Left ventricle myocardium superior (tissue), 1 donor: ENCODE results near the gene USP36. TPM values are rescaled to one million over a fixed set of nuclear protein-coding genes. Genes with fewer than 3 reads are reported as not detected.
"Not testable (repeated sequence)": the region's sequence is repeated elsewhere in the genome, so short reads cannot be mapped to it uniquely, and the experiment has no call there.

Experiments
- ATAC-seq: fragments of 200-7000 bp; cut with Tn5 transposase; one replicate; pipeline ENCODE4 v1.9.1; 2020; ENCODE audit warnings: mild to moderate bottlenecking, moderate library complexity
- DNase-seq: peaks from one replicate; pipeline ENCODE4 v3.0.0-alpha.2; 2020
- intact Hi-C: fragments of 100-400 bp; cut with micrococcal nuclease; formaldehyde crosslinking; loops from one replicate; pipeline ENCODE4 v1.11.0; 2022
- total RNA-seq: library from RNA; stranded (reverse); fragmentation: NEBNext Ultra II Directional; extraction: Animal tissue kit (Norgen Biotek cat#: 25700); gene quantifications from one replicate; pipeline ENCODE4 v1.2.1, GENCODE V29; 2021
- donor health status: DM: no; HTN: yes; CAD: no; lungs with severe emphysema.

The USP36 gene
- total RNA-seq, 1 donor from 2014 or later = 24.7 TPM

DNA sequence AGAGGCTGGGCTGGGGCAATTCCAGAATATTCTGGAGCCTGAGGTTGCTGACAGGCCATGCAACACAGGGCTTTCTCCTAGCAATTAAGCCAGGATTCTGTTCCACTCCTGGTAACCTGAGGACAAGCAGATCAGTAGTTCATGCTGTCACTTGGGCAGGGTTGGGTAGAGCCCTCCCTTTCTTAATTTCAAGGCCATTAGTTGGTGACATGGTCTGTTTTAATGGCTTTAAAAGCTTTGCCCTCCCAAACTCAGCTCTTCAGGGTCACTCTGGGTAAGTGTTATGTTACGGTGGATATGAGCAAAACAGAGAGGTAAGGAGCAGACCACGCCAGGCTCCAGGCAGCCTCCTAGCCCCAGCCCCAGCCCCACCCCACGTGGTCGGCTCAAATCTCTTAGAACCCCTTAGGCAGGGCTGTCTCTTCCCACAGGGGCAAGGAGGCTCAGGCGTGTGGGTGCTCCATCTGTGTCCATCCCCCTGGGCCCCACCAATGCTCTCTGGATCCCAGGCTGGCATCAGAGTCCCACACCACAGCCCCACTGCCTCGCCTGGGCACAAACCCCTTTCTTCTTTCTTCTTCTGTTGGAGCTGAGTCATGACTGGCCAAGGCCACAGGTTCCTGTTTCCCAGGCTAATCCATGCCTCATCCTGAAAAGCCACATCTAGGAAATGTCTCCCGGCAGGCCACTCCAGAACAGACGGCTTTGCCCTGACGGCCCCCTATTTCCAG, 34.9 kb upstream of the USP36 start:
- intact Hi-C loops = no loop called here
- ATAC-seq (no peak), DNase-seq (no peak)

DNA sequence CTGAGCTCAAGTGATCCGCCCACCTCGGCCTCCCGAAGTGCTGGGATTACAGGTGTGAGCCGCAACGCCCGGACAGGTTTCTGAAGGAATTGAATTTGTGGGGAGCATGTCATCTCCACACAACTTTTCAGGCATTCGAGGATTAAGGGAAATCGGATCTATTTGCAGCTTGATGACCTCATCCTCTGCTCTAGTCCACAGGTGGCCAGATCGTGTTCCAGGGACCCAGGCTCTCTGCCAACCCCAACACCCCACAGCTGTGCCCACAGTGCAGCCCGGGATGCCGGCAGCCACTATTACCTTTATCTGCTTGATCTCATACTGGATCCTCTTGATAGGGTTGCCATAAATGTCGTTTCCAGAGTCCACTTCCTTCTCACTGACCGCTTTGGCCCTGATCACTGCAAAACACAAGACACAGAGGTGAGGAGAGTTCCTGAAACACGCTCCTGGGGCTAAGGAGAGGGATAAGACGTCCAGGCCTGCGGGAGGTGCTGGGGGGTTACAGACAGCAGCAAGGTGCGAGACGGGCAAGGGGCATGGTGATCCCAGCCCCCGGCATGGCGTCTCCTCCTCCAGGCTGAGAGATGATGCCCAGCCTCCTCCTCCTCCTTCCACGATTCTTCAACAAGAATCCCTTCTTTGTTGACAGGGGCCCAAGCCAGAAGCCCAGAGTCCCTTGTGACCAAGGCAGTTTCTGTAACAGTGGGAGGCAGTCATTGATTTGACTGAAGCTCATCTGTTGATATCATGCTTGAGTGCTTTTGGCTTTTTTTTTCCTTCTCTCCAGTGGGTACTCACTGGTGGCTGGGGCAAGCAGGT, 33.1 kb upstream of the USP36 start:
- DNase-seq (peak; percentile 66), ATAC-seq (peak; percentile 71)

DNA sequence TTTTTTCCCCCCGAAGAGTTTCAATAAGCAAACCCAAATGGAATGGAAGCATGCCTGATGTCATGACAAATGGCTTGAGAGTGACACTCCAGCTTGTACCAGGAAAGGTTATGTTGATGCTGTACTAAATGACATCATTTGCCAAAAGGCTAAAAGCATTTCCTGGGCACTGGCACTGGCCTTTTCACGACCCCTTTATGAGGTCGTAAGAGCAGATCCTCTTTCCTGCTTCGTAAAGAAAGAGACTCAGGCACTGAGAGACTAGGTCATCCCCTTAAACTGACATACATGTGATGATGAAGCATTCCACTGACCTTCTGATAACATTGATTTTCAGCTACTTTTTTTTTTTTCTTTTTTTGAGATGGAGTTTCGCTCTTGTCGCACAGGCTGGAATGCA, 31.9 kb upstream of the USP36 start:
- intact Hi-C loops = loop anchor here (5.0 kb wide), 1 partner anchor 100 kb away; no protein-coding TSS in a partner anchor
- DNase-seq (no peak), ATAC-seq (no peak)

More for the DNA sequence above, 33.1 kb upstream of the USP36 start:
- intact Hi-C loops = loop anchor here (5.0 kb wide), 1 partner anchor 99 kb away; no protein-coding TSS in a partner anchor

DNA sequence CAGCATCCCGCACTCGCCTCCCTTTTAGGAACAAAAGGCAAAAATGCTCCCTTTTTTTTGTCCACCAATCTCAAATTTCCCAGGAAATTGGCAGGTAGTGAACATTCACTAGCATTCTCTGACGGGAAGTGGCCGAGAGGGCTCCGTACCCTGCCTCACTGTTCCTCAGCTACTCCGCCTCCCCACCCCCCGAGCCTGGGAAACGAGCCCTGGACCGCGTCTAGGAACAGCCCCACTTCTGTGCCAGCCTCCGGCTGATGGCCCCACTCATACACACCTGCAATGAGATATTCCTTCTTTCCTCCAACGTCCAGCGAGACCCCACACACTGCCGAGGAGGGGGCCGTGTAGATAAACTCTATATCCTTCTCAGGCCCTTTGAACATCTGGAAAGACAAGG, 30.0 kb upstream of the USP36 start:
- DNase-seq (no peak), ATAC-seq (no peak)
- intact Hi-C loops = loop anchor here (5.0 kb wide), 1 partner anchor 102 kb away; no protein-coding TSS in a partner anchor

DNA sequence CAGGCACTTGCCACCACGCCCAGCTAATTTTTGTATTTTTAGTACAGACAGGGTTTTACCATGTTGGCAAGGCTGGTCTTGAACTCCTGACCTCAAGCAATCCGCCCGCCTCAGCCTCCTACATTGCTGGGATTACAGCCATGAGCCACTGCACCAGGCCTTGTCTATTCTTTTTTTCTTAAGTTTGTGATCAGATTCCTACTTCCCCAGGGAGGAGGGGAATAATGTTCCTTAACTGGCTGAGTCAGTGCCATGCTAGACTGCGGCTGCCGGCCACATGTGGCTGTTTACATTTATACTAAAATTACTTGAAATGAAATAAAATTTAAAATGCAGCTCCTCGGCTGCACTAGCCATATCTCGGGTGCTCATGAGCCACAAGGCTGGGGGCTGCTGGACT, 27.8 kb upstream of the USP36 start:
- intact Hi-C loops = no loop called here
- DNase-seq (no peak), ATAC-seq (no peak)

DNA sequence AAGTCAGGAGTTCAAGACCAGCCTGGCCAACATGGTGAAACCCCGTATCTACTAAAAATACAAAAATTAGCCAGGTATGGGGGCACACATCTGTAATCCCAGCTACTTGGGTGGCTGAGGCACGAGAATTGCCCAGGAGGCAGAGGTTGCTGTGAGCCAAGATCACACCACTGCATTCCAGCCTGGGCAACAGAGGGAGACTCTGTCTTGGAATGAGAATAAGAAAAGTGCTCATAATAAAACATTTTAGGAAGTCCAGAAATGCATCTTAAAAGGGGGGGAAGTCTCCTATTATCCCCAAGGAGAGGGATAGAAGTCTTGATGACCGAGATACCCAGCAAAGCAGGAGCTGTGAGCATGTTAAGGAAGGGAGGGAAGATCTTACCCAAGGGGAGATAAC, 26.4 kb upstream of the USP36 start:
- not testable (repeated sequence) for ATAC-seq

DNA sequence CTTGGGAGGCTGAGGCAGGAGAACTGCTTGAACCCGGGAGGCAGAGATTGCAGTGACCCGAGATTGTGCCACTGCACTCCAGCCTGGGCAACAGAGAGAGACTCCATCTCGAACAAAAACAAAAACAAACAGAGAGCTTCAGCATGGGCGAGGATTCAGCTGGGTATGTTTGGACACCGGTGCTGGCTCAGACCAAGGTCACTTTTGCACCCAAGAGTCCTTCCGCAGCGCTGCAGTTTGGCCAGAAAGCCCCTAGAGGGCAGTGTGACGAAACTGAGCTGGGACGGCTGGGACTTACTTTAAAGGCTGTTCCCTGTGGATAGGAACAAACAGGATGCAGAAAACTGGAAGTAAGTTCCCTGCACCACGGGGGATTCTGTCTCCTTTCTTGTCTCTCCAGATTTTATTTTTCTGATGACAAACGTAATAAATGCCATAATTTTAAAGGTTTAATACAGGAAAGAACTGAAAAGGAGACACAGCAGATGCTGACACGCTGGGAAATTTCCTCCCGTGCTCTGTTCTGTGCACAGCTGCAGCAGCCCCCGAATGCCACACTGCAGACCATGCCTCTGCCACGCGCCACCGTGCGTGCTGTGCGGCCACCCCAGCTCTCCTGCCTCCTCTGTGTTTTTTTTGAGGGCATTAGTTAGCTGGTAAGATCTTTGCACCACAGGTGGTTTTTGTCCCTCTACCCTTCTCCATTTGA, 25.2 kb upstream of the USP36 start:
- peak; percentile 79 for ATAC-seq
- intact Hi-C loops = no loop called here
- peak; percentile 88 for DNase-seq

More for the DNA sequence above, 26.4 kb upstream of the USP36 start:
- intact Hi-C loops, DNase-seq: not testable (repeated sequence)

DNA sequence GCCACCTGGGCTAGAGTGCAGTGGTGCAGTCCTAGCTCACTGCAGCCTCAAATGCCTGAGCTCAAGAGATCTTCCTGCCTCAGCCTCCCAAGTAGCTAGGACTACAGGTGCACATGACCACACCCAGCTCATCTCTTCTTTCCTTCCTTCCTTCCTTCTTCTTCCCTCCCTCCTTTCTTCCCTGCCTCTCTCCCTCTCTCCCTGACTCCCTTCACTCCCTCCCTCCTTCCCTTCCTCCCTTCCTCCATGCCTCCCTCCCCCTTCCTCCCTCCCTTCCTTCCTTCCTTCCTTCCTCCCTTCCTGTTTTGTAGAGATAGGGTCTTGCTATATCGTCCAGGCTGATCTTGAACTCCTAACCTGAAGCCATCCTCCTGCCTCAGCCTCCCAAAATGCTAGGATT, 23.5 kb upstream of the USP36 start:
- DNase-seq (no peak), ATAC-seq (no peak)
- intact Hi-C loops = no loop called here

DNA sequence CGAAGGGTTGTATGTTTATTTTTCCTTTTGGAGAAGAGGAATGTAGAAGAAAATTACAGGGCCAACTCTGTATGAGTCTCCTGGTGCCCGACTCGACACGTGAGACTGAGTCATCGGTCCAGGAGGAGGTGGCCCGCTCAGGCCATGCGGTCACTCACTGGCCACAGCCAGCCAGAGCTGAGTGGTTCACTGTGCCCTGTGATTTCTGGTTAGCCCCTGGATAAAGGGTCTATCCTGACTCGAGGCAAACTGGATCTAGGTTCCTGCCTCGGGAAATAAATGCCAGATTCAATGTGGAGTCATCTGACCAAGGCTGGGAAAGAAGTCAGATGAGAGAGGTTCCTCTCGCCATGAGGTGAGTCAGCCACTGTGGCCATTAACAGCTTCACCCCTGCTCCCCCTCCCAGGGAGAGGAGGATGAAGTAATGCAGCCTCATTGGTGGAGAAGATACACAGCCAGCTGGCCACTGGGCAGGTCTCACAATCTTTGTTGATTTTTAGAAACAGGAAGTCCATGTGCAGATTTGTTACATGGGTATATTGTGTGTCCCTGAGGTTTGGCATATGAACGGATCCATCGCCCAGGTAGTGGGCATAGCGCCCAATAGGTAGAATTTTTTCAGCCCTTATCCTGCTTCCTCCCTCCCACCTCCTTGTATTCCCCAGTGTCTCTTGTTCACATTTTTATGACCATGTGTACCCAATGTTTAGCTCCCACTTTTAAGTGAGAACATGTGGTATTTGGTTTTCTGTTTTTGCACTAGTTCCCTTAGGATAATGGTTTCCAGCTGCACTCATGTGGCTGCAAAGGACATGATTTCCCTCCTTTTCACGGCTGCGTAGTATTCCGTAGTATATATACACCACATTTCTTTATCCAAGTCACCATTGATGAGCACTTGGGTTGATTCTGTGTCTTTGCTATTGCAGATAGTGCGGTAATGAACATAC, 21.7 kb upstream of the USP36 start:
- peak; percentile 72 for DNase-seq
- intact Hi-C loops = no loop called here
- peak; percentile 90 for ATAC-seq

DNA sequence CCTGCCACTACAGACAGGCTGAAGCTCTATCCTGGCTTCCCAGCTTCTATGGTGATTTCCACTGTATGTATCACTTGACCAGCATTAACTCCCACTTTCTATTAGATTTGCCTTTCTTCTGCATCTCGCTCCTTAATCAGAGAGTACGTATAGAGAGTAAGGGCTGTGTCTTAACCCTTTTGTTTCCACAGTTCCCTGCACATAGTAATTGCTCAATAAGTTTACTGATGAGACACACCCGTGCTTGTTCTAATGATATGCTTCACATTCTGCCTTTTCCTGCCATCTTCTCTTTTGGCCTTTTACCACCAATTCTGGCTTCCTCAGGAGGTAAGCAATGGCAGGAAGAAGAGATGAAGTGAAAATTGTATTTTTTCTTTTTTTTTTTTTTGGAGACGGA, 20.6 kb upstream of the USP36 start:
- ATAC-seq (no peak), DNase-seq (no peak)
- intact Hi-C loops = no loop called here

DNA sequence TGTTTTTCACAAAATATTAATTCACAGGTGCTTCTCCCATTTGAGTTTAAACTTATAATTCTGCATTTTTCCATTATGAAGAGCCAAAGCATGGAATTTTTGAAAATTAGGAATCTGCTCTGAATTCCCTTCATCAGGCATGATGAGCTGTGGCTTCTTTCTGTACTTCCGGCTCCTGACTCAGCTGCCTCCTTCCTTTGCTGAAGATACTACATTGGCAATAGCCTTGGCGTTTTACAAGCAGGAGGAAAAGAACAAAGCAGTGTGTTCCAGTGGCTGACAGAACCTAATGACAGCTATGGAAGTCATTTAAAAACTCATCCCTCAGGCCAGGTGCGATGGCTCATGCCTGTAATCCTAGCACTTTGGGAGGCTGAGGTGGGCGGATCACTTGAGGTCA, 18.4 kb upstream of the USP36 start:
- DNase-seq = no peak
- ATAC-seq = no peak
- intact Hi-C loops = no loop called here

DNA sequence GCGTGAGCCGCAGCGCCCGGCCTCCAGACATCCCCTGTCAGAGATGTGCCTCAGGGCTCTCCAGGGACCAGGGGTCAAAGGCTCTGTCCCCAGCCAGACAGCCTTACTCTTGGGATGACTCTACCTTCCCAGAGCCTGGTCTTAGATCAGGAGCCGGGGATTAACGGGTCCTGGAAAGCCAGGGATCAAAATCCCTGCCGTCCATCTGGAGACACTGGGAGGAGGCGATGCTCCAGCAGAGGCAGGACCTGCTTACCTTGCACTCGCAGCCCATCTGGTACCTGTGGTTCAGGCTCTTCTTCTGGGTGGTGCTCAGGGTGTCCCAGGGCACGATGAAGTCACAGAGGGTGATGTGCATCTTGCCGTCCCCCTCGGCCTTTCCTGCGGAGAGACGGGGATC, 16.7 kb upstream of the USP36 start:
- DNase-seq = no peak
- ATAC-seq = no peak
- intact Hi-C loops = no loop called here

DNA sequence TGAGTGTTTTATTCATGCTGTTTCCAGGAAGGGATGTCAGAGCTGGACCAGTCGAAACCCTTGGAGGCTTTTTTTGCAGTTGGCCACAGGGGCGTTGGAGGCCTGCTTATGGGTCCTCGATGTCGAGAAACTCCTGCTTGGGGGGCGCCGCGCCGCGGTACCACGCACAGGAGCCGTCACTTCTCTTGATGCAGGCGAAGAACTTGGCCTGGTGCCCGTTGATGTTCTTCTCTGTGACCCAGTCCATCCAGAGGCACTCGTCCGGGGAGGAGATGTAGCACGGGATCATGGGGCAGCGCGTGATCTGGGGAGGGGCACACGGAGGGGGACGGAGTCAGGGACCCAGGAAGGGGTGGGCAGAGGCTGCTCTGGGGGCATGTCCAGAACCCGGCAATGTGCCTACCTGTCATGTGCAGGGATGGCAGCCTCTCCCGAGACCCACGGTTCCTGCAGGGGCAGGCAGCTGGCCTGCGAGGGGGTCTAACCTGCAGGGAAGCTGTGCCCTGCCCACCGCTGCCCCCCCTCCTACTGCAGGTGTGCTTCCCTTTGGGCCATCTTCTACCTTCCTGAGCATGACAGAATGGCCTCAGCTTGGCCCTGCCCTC, 15.0 kb upstream of the USP36 start:
- DNase-seq (no peak), ATAC-seq (no peak)

DNA sequence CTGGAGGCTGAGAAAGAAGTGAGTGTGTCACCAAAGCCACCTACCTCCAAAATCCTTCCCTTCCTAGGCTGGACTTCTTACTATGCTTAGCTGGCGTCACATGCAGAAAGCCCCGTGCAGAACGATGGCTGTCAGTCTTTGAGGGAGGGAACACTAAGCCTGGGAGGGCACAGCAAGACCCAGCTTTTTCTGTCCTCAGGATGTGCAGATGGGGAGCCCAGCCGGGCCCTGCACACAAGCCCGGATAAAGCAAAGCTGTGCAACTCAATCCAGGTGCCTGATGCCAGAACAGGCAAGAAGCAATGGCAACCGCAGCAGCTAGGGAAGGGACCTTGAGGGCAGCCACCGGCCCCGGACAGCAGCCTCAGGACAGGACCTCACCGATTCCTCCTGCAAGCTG, 13.9 kb upstream of the USP36 start:
- no peak for ATAC-seq
- intact Hi-C loops = no loop called here
- DNase-seq = no peak

More for the DNA sequence above, 15.0 kb upstream of the USP36 start:
- intact Hi-C loops = no loop called here

DNA sequence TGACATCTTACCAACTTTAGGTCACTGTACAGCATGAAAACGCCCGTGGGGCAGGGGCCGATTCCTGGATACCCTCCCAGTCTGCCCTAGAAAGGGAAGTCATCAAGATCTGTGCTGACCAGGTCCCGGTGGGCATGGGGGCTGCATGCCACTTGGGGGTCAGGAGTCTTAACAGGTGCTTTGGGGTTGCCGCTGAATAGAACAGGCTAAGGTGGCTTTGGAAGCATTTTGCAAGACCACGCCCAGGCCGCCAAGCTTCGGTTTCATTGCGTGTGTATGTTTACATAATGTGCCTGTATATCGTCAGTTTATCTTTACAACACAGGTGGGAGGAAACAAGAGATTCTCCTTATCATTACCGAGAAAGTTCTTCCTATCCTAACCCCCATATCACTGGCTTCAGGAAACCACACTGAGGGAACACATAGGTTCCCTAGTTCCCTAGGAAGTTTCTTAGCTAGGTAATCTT, 13.3 kb upstream of the USP36 start:
- intact Hi-C loops = no loop called here
- ATAC-seq = no peak
- no peak for DNase-seq

DNA sequence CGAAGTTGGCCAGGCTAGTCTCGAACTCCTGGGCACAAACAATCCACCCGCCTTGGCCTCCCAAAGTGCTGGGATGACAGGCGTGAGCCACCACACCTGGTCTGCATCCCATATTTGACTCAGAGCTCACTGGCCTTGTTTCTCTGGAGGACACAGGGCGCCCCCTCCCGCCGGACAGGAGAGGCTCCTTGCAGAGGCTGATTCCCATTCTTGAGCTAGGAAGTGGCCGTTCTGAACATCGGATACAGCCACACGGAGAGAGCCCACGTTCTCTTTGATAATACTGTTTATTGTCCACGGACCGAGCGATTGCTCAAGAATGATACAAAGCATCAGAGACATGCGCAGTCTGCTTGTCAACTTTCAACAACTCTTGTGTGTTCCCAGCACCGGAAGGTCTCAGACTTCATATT, 12.1 kb upstream of the USP36 start:
- intact Hi-C loops = no loop called here
- ATAC-seq (no peak), DNase-seq (no peak)

DNA sequence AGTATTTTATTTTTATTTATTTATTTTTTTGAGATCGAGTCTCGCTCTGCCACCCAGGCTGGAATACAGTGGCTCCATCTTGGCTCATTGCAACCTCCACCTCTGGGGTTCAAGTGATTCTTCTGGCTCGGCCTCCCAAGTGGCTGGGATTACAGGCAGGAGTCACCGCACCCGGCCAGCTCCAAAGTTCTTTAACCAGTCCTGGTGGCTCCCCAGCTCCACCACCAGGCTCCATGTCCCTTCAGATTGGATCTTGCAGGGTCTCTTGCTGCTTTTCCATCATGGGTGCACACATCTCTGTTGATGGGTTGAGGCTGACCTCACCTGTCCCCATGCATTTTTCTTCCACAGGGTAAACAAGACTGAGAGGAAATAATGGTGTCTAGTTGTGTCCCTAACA, 8.4 kb upstream of the USP36 start:
- intact Hi-C loops = no loop called here
- ATAC-seq = no peak

DNA sequence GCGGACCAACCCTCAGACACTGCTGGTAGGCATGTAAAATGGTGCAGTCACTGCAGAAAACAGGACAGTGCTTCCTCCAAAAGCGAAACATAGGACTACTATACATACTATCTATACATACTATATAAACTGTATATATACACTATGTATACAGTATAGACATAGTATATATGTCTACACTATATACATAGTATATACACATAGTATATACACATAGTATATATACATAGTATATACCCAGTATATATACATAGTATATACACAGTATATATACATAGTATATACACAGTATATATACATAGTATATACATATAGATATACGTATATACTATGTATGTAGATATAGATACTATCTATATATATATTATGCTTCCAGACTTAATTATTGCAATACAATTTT, 6.4 kb upstream of the USP36 start:
- ATAC-seq (no peak), DNase-seq (no peak)
- intact Hi-C loops = no loop called here

More for the DNA sequence above, 8.4 kb upstream of the USP36 start:
- no peak for DNase-seq
